Measurements from ENCODE around the gene TRMT61A. TPM values are rescaled to one million over a fixed set of nuclear protein-coding genes. Genes with fewer than 3 reads are reported as not detected.

Gene TRMT61A
- polyA plus RNA-seq, 1 of the 3 experiments (the other 2 are of a cell fraction) = 15.8 TPM

DNA sequence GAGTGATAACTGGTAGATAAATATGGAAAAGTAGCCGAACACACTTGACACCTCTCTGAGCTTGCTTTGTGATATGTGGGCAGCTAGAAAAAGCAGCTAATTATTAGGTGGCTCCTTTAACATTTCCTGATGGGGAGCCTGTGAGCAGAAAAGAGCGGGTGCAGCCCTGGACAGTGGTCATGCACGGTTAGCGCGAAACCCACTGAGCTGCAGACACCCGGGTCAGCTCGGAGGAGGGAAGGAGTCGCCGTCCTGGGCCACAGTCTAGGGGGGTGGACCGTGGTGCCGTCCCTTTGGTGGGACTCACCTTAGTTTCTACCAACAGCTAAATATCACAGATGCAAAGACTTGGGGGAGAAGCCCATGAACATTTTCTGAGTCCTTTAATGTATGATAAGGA is 40.4 kb downstream of the TRMT61A start:
- 94% methylated on average over 11 of the region's 11 CpGs for WGBS (ENCODE audit: low lambda C conversion rate)
- ChIA-PET CTCF (interaction anchor here (0.7 to 2.5 kb wide), 3 partner anchors 12 to 38 kb away, joined by 3 to 7 read pairs (median 5); no protein-coding TSS in a partner anchor), POLR2A (no interaction called here)
- Histone ChIP-seq H2AFZ (ENCODE audit: low read depth) (no peak overlapping the region), H3K9me3 (no peaks in the 10 kb centered on the region), H3K79me2 (ENCODE audit: insufficient read depth) (peaks cover 100% of the 10 kb centered on the region), H3K4me1 (ENCODE audit: control insufficient read depth in 1 of 2, insufficient read depth in 2 of 2, low read depth in 1 of 2, low read length in 1 of 2) (no peaks in the 10 kb centered on the region), H3K27ac (ENCODE audit: low read depth in 2 of 2, low read length in 1 of 2) (no peak overlapping the region), H4K20me1 (ENCODE audit: insufficient read depth) (peaks cover 60% of the 10 kb centered on the region), H3K36me3 (replicated peaks in 1 of 2; ENCODE audit: control insufficient read depth in 1 of 2, insufficient read depth in 2 of 2, low read length in 1 of 2) (peaks cover 1 to 20% of the 10 kb centered on the region in 2 experiments), H3K4me2 (no peak overlapping the region), H3K4me3 (ENCODE audit: low read depth in 2 of 2, low read length in 1 of 2) (no peak overlapping the region), H3K9ac (no peak overlapping the region), H3K27me3 (ENCODE audit: insufficient read depth) (no peaks in the 10 kb centered on the region), H3K9me2 (no peaks in the 10 kb centered on the region), H3F3A (replicated peaks; ENCODE audit: insufficient read depth) (peaks cover 4% of the 10 kb centered on the region)
- DNase-seq = no peak
- no peak for TF ChIP-seq FOXJ3 (CRISPR knock-in tag; IDR thresholded peaks at IDR 0.05)
- no peak for TF ChIP-seq MEF2A (IDR thresholded peaks at IDR 0.05; ENCODE audit: borderline replicate concordance, low read depth)
- TF ChIP-seq RCOR1 (IDR thresholded peaks at IDR 0.05; ENCODE audit: low read length) = no peak
- TF ChIP-seq CHD2 (IDR thresholded peaks at IDR 0.05; ENCODE audit: low read length, partially characterized antibody) = no peak
- no peak for TF ChIP-seq NFIC (IDR thresholded peaks at IDR 0.05; ENCODE audit: borderline replicate concordance)
- TF ChIP-seq TCF12 (IDR thresholded peaks at IDR 0.05) = no peak
- TF ChIP-seq ELF1 (IDR thresholded peaks at IDR 0.05) = no peak
- TF ChIP-seq MXI1 (IDR thresholded peaks at IDR 0.05; ENCODE audit: low read depth, low read length) = no peak
- no peak for TF ChIP-seq RXRA (IDR thresholded peaks at IDR 0.05; ENCODE audit: borderline replicate concordance, low read depth)

DNA sequence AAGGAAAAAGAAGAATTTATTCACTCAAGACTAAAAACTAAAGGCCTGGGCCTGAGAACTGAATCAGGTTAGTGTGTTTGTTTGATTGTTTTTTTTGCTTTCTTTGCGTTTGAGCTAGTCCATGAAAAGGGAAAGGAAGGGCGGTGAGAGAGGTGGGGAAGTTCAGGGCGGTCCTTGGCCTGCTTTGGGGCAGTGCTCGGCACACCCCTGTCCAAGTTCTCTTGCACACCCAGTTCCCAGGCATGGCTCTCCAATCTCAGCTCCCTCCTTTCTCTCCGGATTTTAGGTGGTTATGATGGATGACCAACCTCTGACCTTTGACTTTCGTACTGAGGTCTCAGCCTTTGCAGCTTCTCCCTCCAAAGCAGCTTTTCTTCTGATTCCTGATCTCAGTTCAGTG is 45.1 kb downstream of the TRMT61A start:
- Histone ChIP-seq H3K4me1 (ENCODE audit: control insufficient read depth in 1 of 2, insufficient read depth in 2 of 2, low read depth in 1 of 2, low read length in 1 of 2) (peaks cover 8 to 12% of the 10 kb centered on the region in 2 experiments; a peak in 3 of 4 replicates), H3K4me2 (no peak overlapping the region), H3K9me2 (no peaks in the 10 kb centered on the region), H3K27me3 (ENCODE audit: insufficient read depth) (no peaks in the 10 kb centered on the region), H2AFZ (ENCODE audit: low read depth) (no peak overlapping the region), H4K20me1 (ENCODE audit: insufficient read depth) (peaks cover 29% of the 10 kb centered on the region), H3F3A (replicated peaks; ENCODE audit: insufficient read depth) (peaks cover 20% of the 10 kb centered on the region), H3K36me3 (replicated peaks in 1 of 2; ENCODE audit: control insufficient read depth in 1 of 2, insufficient read depth in 2 of 2, low read length in 1 of 2) (peaks cover 20 to 41% of the 10 kb centered on the region in 2 experiments), H3K9ac (no peak overlapping the region), H3K4me3 (ENCODE audit: low read depth in 2 of 2, low read length in 1 of 2) (no peak overlapping the region), H3K9me3 (no peaks in the 10 kb centered on the region), H3K27ac (ENCODE audit: low read depth in 2 of 2, low read length in 1 of 2) (no peak overlapping the region), H3K79me2 (ENCODE audit: insufficient read depth) (peaks cover 93% of the 10 kb centered on the region)
- 85% methylated on average over 6 of the region's 6 CpGs for WGBS (ENCODE audit: low lambda C conversion rate)
- DNase-seq = no peak
- ChIA-PET POLR2A (no interaction called here), CTCF (interaction anchor here (0.7 to 1.7 kb wide), 3 partner anchors 16 to 336 kb away, joined by 3 to 4 read pairs (median 3); no protein-coding TSS in a partner anchor)
- TF ChIP-seq, protein P1, sequence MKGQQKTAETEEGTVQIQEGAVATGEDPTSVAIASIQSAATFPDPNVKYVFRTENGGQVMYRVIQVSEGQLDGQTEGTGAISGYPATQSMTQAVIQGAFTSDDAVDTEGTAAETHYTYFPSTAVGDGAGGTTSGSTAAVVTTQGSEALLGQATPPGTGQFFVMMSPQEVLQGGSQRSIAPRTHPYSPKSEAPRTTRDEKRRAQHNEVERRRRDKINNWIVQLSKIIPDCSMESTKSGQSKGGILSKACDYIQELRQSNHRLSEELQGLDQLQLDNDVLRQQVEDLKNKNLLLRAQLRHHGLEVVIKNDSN (IDR thresholded peaks at IDR 0.05; ENCODE audit: borderline replicate concordance, low read depth) = no peak
- TF ChIP-seq CHD2 (IDR thresholded peaks at IDR 0.05; ENCODE audit: low read length, partially characterized antibody) (no peak), NRF1 (IDR thresholded peaks at IDR 0.05; ENCODE audit: low read depth, low read length) (no peak), NFIC (IDR thresholded peaks at IDR 0.05; ENCODE audit: borderline replicate concordance) (no peak)
- TF ChIP-seq, protein P2, sequence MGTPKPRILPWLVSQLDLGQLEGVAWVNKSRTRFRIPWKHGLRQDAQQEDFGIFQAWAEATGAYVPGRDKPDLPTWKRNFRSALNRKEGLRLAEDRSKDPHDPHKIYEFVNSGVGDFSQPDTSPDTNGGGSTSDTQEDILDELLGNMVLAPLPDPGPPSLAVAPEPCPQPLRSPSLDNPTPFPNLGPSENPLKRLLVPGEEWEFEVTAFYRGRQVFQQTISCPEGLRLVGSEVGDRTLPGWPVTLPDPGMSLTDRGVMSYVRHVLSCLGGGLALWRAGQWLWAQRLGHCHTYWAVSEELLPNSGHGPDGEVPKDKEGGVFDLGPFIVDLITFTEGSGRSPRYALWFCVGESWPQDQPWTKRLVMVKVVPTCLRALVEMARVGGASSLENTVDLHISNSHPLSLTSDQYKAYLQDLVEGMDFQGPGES (IDR thresholded peaks at IDR 0.05; ENCODE audit: low read depth, low read length) = no peak

Data from SK-N-SH (cell line).